H1 (cell line): ENCODE results near the gene RABGGTA. TPM values are rescaled to one million over a fixed set of nuclear protein-coding genes. Genes with fewer than 3 reads are reported as not detected.
A peak's percentile ranks its signal among the peaks of the same experiment; 100 is the strongest.

ENCODE experiments used
- CTCF ChIA-PET: fragments of 300-600 bp; sonication (Branson Sonifier 250); formaldehyde crosslinking; loops from one replicate; lab custom pipeline; 2021; ENCODE audit not compliant: partially characterized antibody; lab: Charles Lee
- POLR2A ChIA-PET: fragments of 300-600 bp; sonication (Branson Sonifier 250); formaldehyde crosslinking; loops from one replicate; lab custom pipeline; 2021; ENCODE audit warnings: inconsistent platforms; ENCODE audit not compliant: partially characterized antibody; lab: Charles Lee
- DNase-seq, 2 experiments: peaks; one replicate each; pipeline versions ENCODE4 v3.0.0 to v3.0.0-alpha.2; 2010 to 2022; ENCODE audit warnings: low spot score in 2 of 2, low read depth in 1 of 2, mixed read lengths in 1 of 2
- FAIRE-seq: peaks from 2 replicates; lab custom pipeline; 2011; peaks lifted over from hg19 to GRCh38; lab: Jason Lieb, UNC
- H2AFZ ChIP-seq: 2 replicates; pipeline ENCODE4 v1.8.1; 2012; ENCODE audit warnings: low read length, inconsistent platforms
- H2AK5ac ChIP-seq: 2 replicates; pipeline ENCODE4 v1.6.1; 2013; ENCODE audit warnings: low read depth, low read length
- H2BK120ac ChIP-seq: replicated peaks from 2 replicates; pipeline ENCODE3; 2013; ENCODE audit warnings: low read depth, low read length, inconsistent platforms
- H2BK12ac ChIP-seq: 2 replicates; pipeline ENCODE4 v1.6.1; 2013; ENCODE audit warnings: low read depth, low read length
- H2BK15ac ChIP-seq: 2 replicates; pipeline ENCODE4 v1.6.1; 2013; ENCODE audit warnings: low read length
- H2BK20ac ChIP-seq: 2 replicates; pipeline ENCODE4 v1.6.1; 2013; ENCODE audit warnings: low read length
- H2BK5ac ChIP-seq: 2 replicates; pipeline ENCODE4 v1.6.1; 2013; ENCODE audit warnings: low read depth, low read length
- H3K14ac ChIP-seq: 2 replicates; pipeline ENCODE4 v1.6.1; 2013; ENCODE audit warnings: inconsistent platforms; ENCODE audit not compliant: insufficient read length
- H3K18ac ChIP-seq: 2 replicates; pipeline ENCODE4 v1.6.1; 2013; ENCODE audit warnings: low read length; ENCODE audit errors: extremely low read depth
- H3K23ac ChIP-seq: 2 replicates; pipeline ENCODE4 v1.6.1; 2013; ENCODE audit warnings: inconsistent platforms; ENCODE audit not compliant: insufficient read length
- H3K23me2 ChIP-seq: 2 replicates; pipeline ENCODE4 v1.6.1; 2013; ENCODE audit warnings: low read depth, low read length
- H3K27ac ChIP-seq: 2 replicates; pipeline ENCODE4 v1.6.1; 2011; ENCODE audit warnings: low read depth, low read length, inconsistent platforms
- H3K27me3 ChIP-seq, 4 experiments: replicated peaks in 1 of 4; 1 replicate in 1 of 4; 2 replicates in 3 of 4; pipeline versions ENCODE4 v1.6.1 to v1.8.1; 2011 to 2013; ENCODE audit warnings: low read length in 3 of 4, mild to moderate bottlenecking in 3 of 4, inconsistent platforms in 2 of 4, mixed read lengths in 2 of 4, moderate library complexity in 1 of 4; ENCODE audit not compliant: control insufficient read depth in 3 of 4, insufficient read depth in 3 of 4; ENCODE audit errors: extremely low read depth in 1 of 4
- H3K36me3 ChIP-seq, 4 experiments: 2 replicates each; pipeline versions ENCODE4 v1.6.1 to v1.8.1; 2011 to 2013; ENCODE audit warnings: mild to moderate bottlenecking in 4 of 4, low read length in 3 of 4, moderate library complexity in 2 of 4, control low read depth in 1 of 4, inconsistent platforms in 1 of 4; ENCODE audit not compliant: insufficient read depth in 4 of 4, control insufficient read depth in 2 of 4
- H3K4ac ChIP-seq: replicated peaks from 2 replicates; pipeline ENCODE3; 2013; ENCODE audit warnings: low read length, low read depth, mixed read lengths, inconsistent platforms; ENCODE audit not compliant: insufficient read length
- H3K4me1 ChIP-seq, 4 experiments: replicated peaks in 1 of 4; 1 replicate in 1 of 4; 2 replicates in 3 of 4; pipeline versions ENCODE4 v1.6.1 to v1.8.1; 2011 to 2013; ENCODE audit warnings: low read length in 3 of 4, inconsistent platforms in 2 of 4, mixed read lengths in 1 of 4; ENCODE audit not compliant: insufficient read depth in 4 of 4, control insufficient read depth in 3 of 4
- H3K4me2 ChIP-seq, 2 experiments: 2 replicates each; pipeline versions ENCODE4 v1.6.1 to v1.8.1; 2011 to 2013; ENCODE audit warnings: low read depth in 2 of 2, low read length in 2 of 2, control low read depth in 1 of 2, inconsistent platforms in 1 of 2, mild to moderate bottlenecking in 1 of 2; ENCODE audit not compliant: insufficient read depth in 1 of 2
- H3K4me3 ChIP-seq, 4 experiments: fragments of 200-600, 300-600 bp in 1 of 4; sonication (generic), shearing (Covaris generic), sonication (Bioruptor Twin) in 1 of 4; 2 replicates each; pipeline versions ENCODE4 v1.5.1 to v1.8.1; 2011 to 2016; ENCODE audit warnings: low read length in 4 of 4, low read depth in 3 of 4, control low read depth in 2 of 4, inconsistent platforms in 2 of 4, mild to moderate bottlenecking in 2 of 4, mixed read lengths in 1 of 4, moderate library complexity in 1 of 4; ENCODE audit not compliant: insufficient read depth in 2 of 4; ENCODE audit errors: extremely low read depth in 1 of 4
- H3K56ac ChIP-seq: replicated peaks from 2 replicates; pipeline ENCODE3; 2013; ENCODE audit warnings: low read depth, mild to moderate bottlenecking, mixed read lengths, low read length, inconsistent platforms; ENCODE audit not compliant: insufficient read length
- H3K79me1 ChIP-seq: 2 replicates; pipeline ENCODE4 v1.6.1; 2013; ENCODE audit warnings: low read depth, low read length, control low read depth
- H3K79me2 ChIP-seq, 2 experiments: 2 replicates each; pipeline versions ENCODE4 v1.6.1 to v1.8.1; 2012 to 2013; ENCODE audit warnings: low read length in 2 of 2, mild to moderate bottlenecking in 2 of 2, inconsistent platforms in 1 of 2; ENCODE audit not compliant: insufficient read depth in 2 of 2, control insufficient read depth in 1 of 2
- H3K9ac ChIP-seq, 4 experiments: replicated peaks in 1 of 4; 1 replicate in 1 of 4; 2 replicates in 3 of 4; pipeline versions ENCODE4 v1.6.1 to v1.8.1; 2011 to 2013; ENCODE audit warnings: low read depth in 3 of 4, low read length in 3 of 4, control low read depth in 2 of 4, mild to moderate bottlenecking in 2 of 4, moderate library complexity in 2 of 4, inconsistent platforms in 1 of 4; ENCODE audit errors: extremely low read depth in 1 of 4
- H3K9me3 ChIP-seq, 2 experiments: 2 replicates each; pipeline versions ENCODE4 v1.6.1 to v1.8.1; 2012 to 2013; ENCODE audit warnings: mild to moderate bottlenecking in 2 of 2, moderate library complexity in 2 of 2, control low read depth in 1 of 2, inconsistent platforms in 1 of 2, low read depth in 1 of 2, low read length in 1 of 2, mixed read lengths in 1 of 2; ENCODE audit not compliant: insufficient read depth in 2 of 2
- H4K20me1 ChIP-seq, 2 experiments: replicated peaks in 1 of 2; 2 replicates each; pipeline versions ENCODE3 to v1.8.1; 2011 to 2013; ENCODE audit warnings: inconsistent platforms in 2 of 2, low read length in 2 of 2, mild to moderate bottlenecking in 1 of 2; ENCODE audit not compliant: insufficient read depth in 2 of 2, control insufficient read depth in 1 of 2
- H4K5ac ChIP-seq: 2 replicates; pipeline ENCODE4 v1.6.1; 2013; ENCODE audit warnings: low read length, low read depth, mixed read lengths, inconsistent platforms; ENCODE audit not compliant: insufficient read length
- H4K8ac ChIP-seq: 2 replicates; pipeline ENCODE4 v1.8.0; 2013; ENCODE audit warnings: mild to moderate bottlenecking, moderate library complexity, low read length, inconsistent platforms; ENCODE audit not compliant: insufficient read depth; ENCODE audit errors: extremely low read depth
- H4K91ac ChIP-seq: replicated peaks from 2 replicates; pipeline ENCODE3; 2013; ENCODE audit warnings: low read length, mixed read lengths, inconsistent platforms; ENCODE audit not compliant: insufficient read length
- CEBPB ChIP-seq: IDR thresholded peaks from 2 replicates; pipeline ENCODE4 v1.6.1; 2012; ENCODE audit warnings: low read depth, low read length
- CREB1 ChIP-seq: IDR thresholded peaks from 2 replicates; pipeline ENCODE4 v1.6.1; 2012; ENCODE audit warnings: inconsistent platforms
- GABPA ChIP-seq: IDR thresholded peaks from 2 replicates; pipeline ENCODE4 v1.6.1; 2011; ENCODE audit warnings: mild to moderate bottlenecking, low read length, moderate library complexity, borderline replicate concordance; ENCODE audit not compliant: insufficient read depth
- KDM5A ChIP-seq: fragments of 200-600 bp; IDR thresholded peaks from 2 replicates; pipeline ENCODE4 v1.7.1; 2012; ENCODE audit warnings: mild to moderate bottlenecking, low read length, inconsistent platforms, mixed read lengths
- MAFK ChIP-seq: IDR thresholded peaks from 2 replicates; pipeline ENCODE4 v1.6.1; 2012; ENCODE audit warnings: low read depth, mild to moderate bottlenecking, improper control_type of control experiment, low read length
- POU5F1 ChIP-seq: IDR thresholded peaks from 2 replicates; pipeline ENCODE4 v1.6.1; 2011; ENCODE audit warnings: low read depth, mild to moderate bottlenecking, low read length, moderate library complexity
- RFX5 ChIP-seq: IDR thresholded peaks from 2 replicates; pipeline ENCODE4 v1.6.1; 2011; ENCODE audit warnings: low read depth, low read length, improper control_type of control experiment, borderline replicate concordance
- RXRA ChIP-seq: IDR thresholded peaks from 2 replicates; pipeline ENCODE4 v1.6.1; 2011; ENCODE audit warnings: low read depth, mild to moderate bottlenecking, low read length, moderate library complexity; ENCODE audit not compliant: insufficient read depth
- SIRT6 ChIP-seq: IDR thresholded peaks from one replicate; pipeline ENCODE4 v1.7.1; 2012; ENCODE audit warnings: low read length, inconsistent platforms
- SIX5 ChIP-seq: IDR thresholded peaks from 2 replicates; pipeline ENCODE4 v1.6.1; 2011; ENCODE audit warnings: mild to moderate bottlenecking, low read depth, low read length
- SP2 ChIP-seq: IDR thresholded peaks from 2 replicates; pipeline ENCODE4 v1.6.1; 2012; ENCODE audit warnings: mild to moderate bottlenecking, low read length, inconsistent platforms
- SP4 ChIP-seq: IDR thresholded peaks from 2 replicates; pipeline ENCODE4 v1.6.1; 2012; ENCODE audit warnings: low read length, inconsistent platforms
- SUZ12 ChIP-seq: fragments of 200-600 bp; sonication (generic); IDR thresholded peaks from 2 replicates; pipeline ENCODE4 v1.6.1; 2012; ENCODE audit warnings: mild to moderate bottlenecking, inconsistent platforms, low read length, moderate library complexity, mixed read lengths
- TEAD4 ChIP-seq: IDR thresholded peaks from 2 replicates; pipeline ENCODE4 v1.6.1; 2012; ENCODE audit warnings: low read depth, low read length, inconsistent platforms, mixed read lengths
- ZNF274 ChIP-seq: IDR thresholded peaks from 2 replicates; pipeline ENCODE4 v1.7.0; 2012; ENCODE audit warnings: low read length, borderline replicate concordance; ENCODE audit errors: extremely low read depth
- WGBS, 2 experiments: shearing (Covaris generic) in 1 of 2; methylation state at CpG; one replicate each; pipeline versions ENCODE4 v1.1.6 to v1.1.7; 2013 to 2015; ENCODE audit warnings: low lambda C conversion rate in 2 of 2, mixed read lengths in 2 of 2, inconsistent platforms in 1 of 2, low coverage in 1 of 2, missing lambda C conversion rate in 1 of 2; ENCODE audit not compliant: insufficient replicate concordance in 2 of 2, insufficient coverage in 1 of 2, insufficient read length in 1 of 2; ENCODE audit errors: extremely low coverage in 1 of 2, missing lambda C conversion rate in 1 of 2; 5-methylcytosine and 5-hydroxymethylcytosine counted together
- polyA plus RNA-seq, 7 experiments: library from polyadenylated mRNA; depleted of rRNA in 3 of 7; stranded (reverse) in 5 of 7; unstranded in 2 of 7; fragments of >200 nt in 5 of 7; fragments of 200-250 nt in 2 of 7; gene quantifications; 1 replicate in 5 of 7; 2 replicates in 1 of 7; 4 replicates in 1 of 7; pipeline versions ENCODE4 v1.2.1 to v1.2.3, GENCODE V29; 2011 to 2013; ENCODE audit warnings: missing spikeins in 2 of 7, mixed read lengths in 2 of 7
- total RNA-seq: library from RNA; stranded (reverse); fragmentation: NEBNext Ultra II Directional; extraction: Animal tissue kit (Norgen Biotek cat#: 25700); gene quantifications from 2 replicates; pipeline ENCODE4 v1.2.1, GENCODE V29; 2021

RABGGTA gene
- total and polyA plus RNA-seq, 2 of the 8 experiments (the other 6 are each of a cell fraction or from before 2014, with no cell fraction given) = 16.0 to 49.8 TPM

DNA sequence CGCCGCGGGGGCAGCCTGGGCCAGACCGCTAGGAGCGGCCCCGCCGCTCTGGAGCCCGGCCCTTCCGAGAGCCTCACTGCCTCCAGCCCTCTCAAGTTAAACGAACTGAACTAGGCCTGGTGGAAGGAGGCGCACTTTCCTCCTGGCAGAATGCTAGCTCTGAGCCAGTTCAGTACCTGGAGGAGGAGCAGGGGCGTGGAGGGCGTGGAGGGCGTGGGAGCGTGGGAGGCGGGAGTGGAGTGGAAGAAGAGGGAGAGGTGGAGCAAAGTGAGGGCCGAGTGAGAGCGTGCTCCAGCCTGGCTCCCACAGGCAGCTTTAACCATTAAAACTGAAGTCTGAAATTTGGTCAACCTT is 45.2 kb upstream of the RABGGTA start:
- H2BK5ac ChIP-seq = no peak overlapping the region
- ChIA-PET POLR2A (interaction anchor here (1.3 to 1.9 kb wide), 5 partner anchors 11 to 115 kb away, joined by 3 to 5 read pairs (median 3); partner anchors contain the start of genes DHRS1 and NOP9), CTCF (interaction anchor here (1.2 to 27.8 kb wide), 7 partner anchors 9 to 111 kb away, joined by 3 to 664 read pairs (median 8); partner anchors contain the start of genes ADCY4, CBLN3, CIDEB and KHNYN)
- no peak overlapping the region for H3K18ac ChIP-seq
- no peak overlapping the region for H4K91ac ChIP-seq
- no peak overlapping the region for H3K4me3 ChIP-seq
- WGBS, 2 experiments = 85% methylated on average over 9 of the region's 18 CpGs; no CpG with 5 or more reads in 1 of the 2 experiments
- H3K27ac ChIP-seq = no peak overlapping the region
- no peak overlapping the region for H2BK120ac ChIP-seq
- FAIRE-seq = no peak
- no peak overlapping the region for H3K56ac ChIP-seq
- no peak for DNase-seq
- H3K23me2 ChIP-seq = no peaks in the 10 kb centered on the region
- H2BK15ac ChIP-seq = no peak overlapping the region
- no peaks in the 10 kb centered on the region; a peak in 2 of 7 replicates for H3K4me1 ChIP-seq
- no peak overlapping the region for H2BK20ac ChIP-seq
- no peaks in the 10 kb centered on the region; a peak in 1 of 4 replicates for H3K9me3 ChIP-seq
- H3K79me1 ChIP-seq = no peaks in the 10 kb centered on the region
- H3K4ac ChIP-seq = no peak overlapping the region
- H3K27me3 ChIP-seq = peaks cover 0 to 42% (median 31%) of the 10 kb centered on the region in 4 experiments; a peak in 6 of 7 replicates
- no peak overlapping the region for H2AK5ac ChIP-seq
- peak overlapping the region; percentile 56; the same call in 1 of the 2 replicates for H2BK12ac ChIP-seq
- no peak overlapping the region; a peak in 1 of 7 replicates for H3K9ac ChIP-seq
- no peak overlapping the region for H3K23ac ChIP-seq
- no peak overlapping the region for H4K5ac ChIP-seq
- H4K20me1 ChIP-seq = peaks cover 0 to 2% of the 10 kb centered on the region in 2 experiments
- H4K8ac ChIP-seq = peak overlapping the region; percentile 86
- no peak overlapping the region for H2AFZ ChIP-seq
- no peaks in the 10 kb centered on the region for H3K79me2 ChIP-seq
- no peak overlapping the region for H3K14ac ChIP-seq
- peak overlapping the region in 1 of 2 experiments; percentile 17; a peak in 1 of 4 replicates for H3K4me2 ChIP-seq
- no peaks in the 10 kb centered on the region for H3K36me3 ChIP-seq
- TF ChIP-seq RFX5 (no peak), TEAD4 (no peak), MAFK (no peak), RXRA (no peak), POU5F1 (no peak), GABPA (no peak), SIX5 (no peak), SP4 (no peak), ZNF274 (no peak), KDM5A (no peak), SIRT6 (no peak), CREB1 (no peak), CEBPB (no peak), SP2 (no peak), SUZ12 (no peak)
